Coronary artery (tissue), 2 donors: ENCODE measurements around the gene CRYAB.

Source experiments
- DNase-seq: peaks from one replicate; pipeline ENCODE4 v3.0.0-alpha.2; 2017; ENCODE audit warnings: low spot score
- H3K27ac ChIP-seq, 2 donors: fragments of 200-600 bp; sonication (generic); one replicate each; pipeline ENCODE4 v1.5.1; 2016 to 2019
- H3K4me3 ChIP-seq: fragments of 200-600 bp; sonication (generic); 2 replicates; pipeline ENCODE4 v1.5.1; 2016; ENCODE audit warnings: mild to moderate bottlenecking, moderate library complexity
- TF ChIP-seq, protein P1 (sequence below): fragments of 200-600 bp; sonication (generic); IDR thresholded peaks from one replicate; pipeline ENCODE4 v1.5.1; 2019; ENCODE audit warnings: antibody characterized with exemption

Gene CRYAB

DNA sequence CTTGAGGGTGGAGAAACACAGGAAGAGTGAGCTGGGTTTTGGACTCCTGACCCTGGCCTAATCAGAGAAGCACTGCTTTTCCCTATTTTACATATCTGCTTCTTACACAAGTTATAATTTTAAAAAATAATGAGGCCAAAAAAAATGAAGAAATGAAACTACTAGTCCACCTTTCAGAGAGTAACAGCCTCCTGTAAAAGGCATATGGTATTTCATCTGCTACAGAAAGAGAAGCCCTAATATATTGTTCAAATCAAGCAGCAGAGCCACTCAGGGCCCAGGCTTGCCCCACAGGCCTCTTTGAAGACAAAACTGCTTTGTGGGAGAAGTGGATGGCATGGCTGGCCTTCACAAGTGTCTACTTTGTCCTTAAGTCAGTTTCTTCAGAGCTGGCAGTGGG is 35.6 kb upstream of the CRYAB start:
- H3K4me3 ChIP-seq, result no peak overlapping the region
- TF ChIP-seq, protein P1, sequence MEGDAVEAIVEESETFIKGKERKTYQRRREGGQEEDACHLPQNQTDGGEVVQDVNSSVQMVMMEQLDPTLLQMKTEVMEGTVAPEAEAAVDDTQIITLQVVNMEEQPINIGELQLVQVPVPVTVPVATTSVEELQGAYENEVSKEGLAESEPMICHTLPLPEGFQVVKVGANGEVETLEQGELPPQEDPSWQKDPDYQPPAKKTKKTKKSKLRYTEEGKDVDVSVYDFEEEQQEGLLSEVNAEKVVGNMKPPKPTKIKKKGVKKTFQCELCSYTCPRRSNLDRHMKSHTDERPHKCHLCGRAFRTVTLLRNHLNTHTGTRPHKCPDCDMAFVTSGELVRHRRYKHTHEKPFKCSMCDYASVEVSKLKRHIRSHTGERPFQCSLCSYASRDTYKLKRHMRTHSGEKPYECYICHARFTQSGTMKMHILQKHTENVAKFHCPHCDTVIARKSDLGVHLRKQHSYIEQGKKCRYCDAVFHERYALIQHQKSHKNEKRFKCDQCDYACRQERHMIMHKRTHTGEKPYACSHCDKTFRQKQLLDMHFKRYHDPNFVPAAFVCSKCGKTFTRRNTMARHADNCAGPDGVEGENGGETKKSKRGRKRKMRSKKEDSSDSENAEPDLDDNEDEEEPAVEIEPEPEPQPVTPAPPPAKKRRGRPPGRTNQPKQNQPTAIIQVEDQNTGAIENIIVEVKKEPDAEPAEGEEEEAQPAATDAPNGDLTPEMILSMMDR, result no peak
- no peak for DNase-seq
- H3K27ac ChIP-seq, result peak overlapping the region in 1 of 2 donors; percentile 52

DNA sequence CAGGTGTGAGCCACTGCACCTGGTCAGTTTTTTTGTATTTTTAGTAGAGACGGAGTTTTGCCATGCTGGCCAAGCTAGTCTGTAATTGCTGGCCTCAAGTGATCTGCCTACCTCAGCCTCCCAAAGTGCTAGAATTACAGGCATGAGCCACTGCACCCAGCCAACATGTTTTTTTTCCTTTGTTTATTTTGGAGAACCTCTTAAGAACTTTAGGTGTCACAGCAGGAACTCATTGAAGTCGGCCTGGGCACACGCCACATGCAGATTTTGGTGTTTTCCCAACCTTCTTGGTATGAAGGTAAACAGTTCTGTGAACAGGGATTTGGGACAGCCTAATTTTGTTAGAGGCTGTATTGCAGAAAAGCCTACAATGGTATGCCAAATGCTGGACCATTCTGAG is 34.9 kb upstream of the CRYAB start:
- Histone ChIP-seq H3K4me3 (no peak overlapping the region), H3K27ac (peak overlapping the region; percentile 44 to 52)
- TF ChIP-seq, protein P1, result no peak
- DNase-seq, result no peak

DNA sequence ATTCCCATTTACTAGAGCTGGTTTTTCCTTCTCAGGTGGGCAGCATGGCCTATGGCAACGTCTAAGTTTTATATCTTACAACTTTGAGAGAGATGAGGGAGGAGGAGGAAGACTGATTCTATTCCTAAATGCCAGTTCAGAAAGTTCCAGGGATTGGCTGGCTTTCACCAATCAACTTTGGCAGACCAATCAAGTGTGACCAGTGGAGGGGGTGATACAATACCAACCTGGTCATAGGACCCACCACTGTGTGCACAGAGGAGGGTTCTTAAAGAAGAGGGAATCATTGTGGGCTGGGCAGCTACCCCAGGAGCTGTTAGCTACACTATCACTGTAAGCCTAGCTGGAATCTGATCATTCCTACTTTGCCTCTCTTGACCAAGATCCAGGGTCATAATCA is 33.6 kb upstream of the CRYAB start:
- DNase-seq, result no peak
- TF ChIP-seq, protein P1, result no peak
- Histone ChIP-seq H3K27ac (peak overlapping the region; percentile 64 to 82), H3K4me3 (no peak overlapping the region)

DNA sequence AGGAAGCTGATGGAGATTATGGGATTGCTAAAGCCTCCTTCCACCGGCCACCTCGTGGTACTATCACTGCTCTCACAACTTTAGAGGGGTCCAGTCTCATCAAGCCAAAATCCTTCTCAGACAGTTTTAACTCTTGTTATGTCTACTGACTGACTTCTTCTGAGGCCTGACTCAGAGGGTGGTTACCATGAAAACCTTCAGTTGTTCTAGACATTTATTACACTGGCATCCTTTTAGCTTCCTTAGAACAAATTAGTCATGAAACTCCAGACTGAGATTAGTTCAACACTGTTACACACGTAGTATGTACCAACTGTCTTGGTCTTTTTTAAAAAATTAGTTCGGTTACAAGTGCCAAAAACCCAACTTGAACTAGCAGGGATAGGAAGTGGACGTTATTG is 33.1 kb upstream of the CRYAB start:
- TF ChIP-seq, protein P1, result no peak
- Histone ChIP-seq H3K4me3 (peak overlapping the region; percentile 14), H3K27ac (peak overlapping the region; percentile 64 to 82)
- no peak for DNase-seq

- Histone ChIP-seq H3K4me3 (peak overlapping the region; percentile 14), H3K27ac (peak overlapping the region; percentile 41 to 82)
- TF ChIP-seq, protein P1, result no peak
- DNase-seq, result no peak
These were observed 32.6 kb upstream of the CRYAB start for GRCh38 chr11:111944139-111944538.

- H3K27ac ChIP-seq, result no peak overlapping the region
These were observed 31.3 kb upstream of the CRYAB start for GRCh38 chr11:111942829-111943228.

DNA sequence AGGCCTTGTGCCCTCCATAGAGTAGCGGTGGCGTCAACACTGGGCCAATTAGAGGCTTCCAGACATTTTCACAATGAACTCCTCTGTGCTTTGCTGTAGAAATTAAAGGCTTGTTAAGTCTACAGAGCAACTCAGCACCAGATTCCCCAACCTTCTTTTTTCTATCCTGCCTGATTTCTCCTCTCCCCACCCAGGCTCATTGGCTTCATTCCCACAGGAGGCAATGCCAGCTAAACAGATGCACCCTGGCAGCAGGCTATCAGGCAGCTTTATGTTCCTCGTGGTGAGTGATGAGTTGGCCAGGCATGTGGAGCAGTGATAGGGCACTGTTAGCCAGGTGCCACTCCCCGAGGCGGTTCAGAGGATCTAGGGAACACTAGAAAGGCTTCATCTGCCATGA is 30.4 kb upstream of the CRYAB start:
- TF ChIP-seq, protein P1, result no peak
- peak overlapping the region in 1 of 2 donors; percentile 56 for H3K27ac ChIP-seq
- H3K4me3 ChIP-seq, result no peak overlapping the region
- DNase-seq, result no peak

More at GRCh38 chr11:111942829-111943228, 31.3 kb upstream of the CRYAB start:
- no peak for DNase-seq
- TF ChIP-seq, protein P1, result no peak
- H3K4me3 ChIP-seq, result no peak overlapping the region
